Cardiac fibroblast (primary cell): ENCODE data around the gene GRAMD4.
"Not testable (repeated sequence)": the region's sequence is repeated elsewhere in the genome, so short reads cannot be mapped to it uniquely, and the experiment has no call there.

Experiments used
- DNase-seq, 2 donors: peaks; one replicate each; pipeline versions ENCODE4 v3.0.0 to v3.0.0-alpha.2; 2010; ENCODE audit warnings: low read depth in 2 of 2
- H3K4me3 ChIP-seq, 2 donors: replicated peaks in 1 of 2; 1 replicate in 1 of 2; 2 replicates in 1 of 2; pipeline ENCODE4 v1.5.1; 2011; ENCODE audit warnings: low read depth in 2 of 2, low read length in 2 of 2, mild to moderate bottlenecking in 2 of 2, moderate library complexity in 1 of 2
- CTCF ChIP-seq: IDR thresholded peaks from one replicate; pipeline ENCODE4 v1.5.1; 2011; ENCODE audit warnings: low read depth, mild to moderate bottlenecking, low read length, inconsistent platforms

GRAMD4 gene

GRCh38 chr22:46646531-46647215, 26.5 kb downstream of the GRAMD4 start:
- no peak overlapping the region for H3K4me3 ChIP-seq
- no peak for TF ChIP-seq CTCF
- no peak for DNase-seq

GRCh38 chr22:46648225-46648820, 28.1 kb downstream of the GRAMD4 start:
- DNase-seq, H3K4me3 ChIP-seq: not testable (repeated sequence)

GRCh38 chr22:46649141-46650077, 29.2 kb downstream of the GRAMD4 start:
- no peak overlapping the region for H3K4me3 ChIP-seq
- peak; percentile 43 to 86 for DNase-seq
- TF ChIP-seq CTCF: no peak

GRCh38 chr22:46650078-46650810, 30.1 kb downstream of the GRAMD4 start:
- no peak for DNase-seq
- H3K4me3 ChIP-seq: no peak overlapping the region
- no peak for TF ChIP-seq CTCF

- no peak for DNase-seq
- H3K4me3 ChIP-seq: no peak overlapping the region
- TF ChIP-seq CTCF: no peak
These were observed 31.1 kb downstream of the GRAMD4 start for GRCh38 chr22:46651316-46651715.

- TF ChIP-seq CTCF: no peak
- peak overlapping the region in 1 of 2 donors; percentile 30 for H3K4me3 ChIP-seq
- peak; percentile 44 to 78 for DNase-seq
These were observed 32.1 kb downstream of the GRAMD4 start for GRCh38 chr22:46652081-46652846.
